Progenitor cell of endocrine pancreas (in vitro differentiated cells): ENCODE measurements around the gene UBE2R2. TPM values are rescaled to one million over a fixed set of nuclear protein-coding genes. Genes with fewer than 3 reads are reported as not detected.

ENCODE experiments used
- DNase-seq: peaks from one replicate; pipeline ENCODE4 v3.0.0; 2021; ENCODE audit warnings: low spot score; ENCODE audit not compliant: unreplicated experiment
- H3K27ac Mint-ChIP-seq: 2 replicates; pipeline ENCODE4 v1.8.0; 2021; ENCODE audit warnings: mild to moderate bottlenecking, moderate library complexity, mixed read lengths
- H3K27me3 Mint-ChIP-seq: 2 replicates; pipeline ENCODE4 v1.8.0; 2021; ENCODE audit warnings: mixed read lengths
- H3K36me3 Mint-ChIP-seq: 2 replicates; pipeline ENCODE4 v1.8.0; 2022; ENCODE audit warnings: mixed read lengths; ENCODE audit not compliant: insufficient read depth
- H3K4me1 Mint-ChIP-seq: 2 replicates; pipeline ENCODE4 v1.8.0; 2021; ENCODE audit warnings: low read depth, mixed read lengths
- H3K4me3 Mint-ChIP-seq: 2 replicates; pipeline ENCODE4 v1.8.0; 2021; ENCODE audit warnings: low read depth, mild to moderate bottlenecking, moderate library complexity, mixed read lengths
- H3K9me3 Mint-ChIP-seq: 2 replicates; pipeline ENCODE4 v1.8.0; 2021; ENCODE audit warnings: low read depth, mixed read lengths
- CTCF ChIP-seq: fragments of 200-600 bp; sonication (generic); IDR thresholded peaks from one replicate; pipeline ENCODE4 v1.5.0; 2021; ENCODE audit warnings: antibody characterized with exemption, mild to moderate bottlenecking; ENCODE audit not compliant: unreplicated experiment
- total RNA-seq: library from RNA; stranded (reverse); gene quantifications from 2 replicates; pipeline ENCODE4 v1.2.1, GENCODE V29; 2021

UBE2R2 gene
- total RNA-seq, 1 donor from 2014 or later: 72.8 TPM

GRCh38 chr9:33850267-33850629 is 33.3 kb downstream of the UBE2R2 start:
- Mint-ChIP-seq H3K4me3 (no peak overlapping the region), H3K9me3 (no peaks in the 10 kb centered on the region)

GRCh38 chr9:33850677-33851076 is 33.7 kb downstream of the UBE2R2 start:
- Mint-ChIP-seq H3K27me3 (no peaks in the 10 kb centered on the region), H3K36me3 (peaks cover 7% of the 10 kb centered on the region), H3K9me3 (no peaks in the 10 kb centered on the region), H3K27ac (peak overlapping the region; percentile 81), H3K4me3 (no peak overlapping the region), H3K4me1 (peaks cover 40% of the 10 kb centered on the region)
- DNase-seq: no peak
- no peak for TF ChIP-seq CTCF

More at GRCh38 chr9:33850267-33850629, 33.3 kb downstream of the UBE2R2 start:
- H3K27ac Mint-ChIP-seq: peak overlapping the region; percentile 90
- DNase-seq: no peak
- TF ChIP-seq CTCF: no peak
- peaks cover 7% of the 10 kb centered on the region for H3K36me3 Mint-ChIP-seq
- no peaks in the 10 kb centered on the region for H3K27me3 Mint-ChIP-seq
- H3K4me1 Mint-ChIP-seq: peaks cover 35% of the 10 kb centered on the region

GRCh38 chr9:33851301-33851700 is 34.3 kb downstream of the UBE2R2 start:
- Mint-ChIP-seq H3K27ac (no peak overlapping the region), H3K4me1 (peaks cover 44% of the 10 kb centered on the region), H3K4me3 (no peak overlapping the region), H3K9me3 (no peaks in the 10 kb centered on the region), H3K27me3 (no peaks in the 10 kb centered on the region), H3K36me3 (peaks cover 6% of the 10 kb centered on the region)
- no peak for TF ChIP-seq CTCF
- no peak for DNase-seq

- Mint-ChIP-seq H3K36me3 (peaks cover 5% of the 10 kb centered on the region), H3K27me3 (no peaks in the 10 kb centered on the region), H3K9me3 (no peaks in the 10 kb centered on the region), H3K27ac (peak overlapping the region; percentile 78), H3K4me1 (peaks cover 48% of the 10 kb centered on the region), H3K4me3 (no peak overlapping the region)
- TF ChIP-seq CTCF: peak; percentile 55
- no peak for DNase-seq
Observed at GRCh38 chr9:33852216-33852826, 35.4 kb downstream of the UBE2R2 start.

- H3K4me3 Mint-ChIP-seq: no peak overlapping the region
Observed at GRCh38 chr9:33856247-33856646, 39.3 kb downstream of the UBE2R2 start.

More at GRCh38 chr9:33856247-33856646, 39.3 kb downstream of the UBE2R2 start:
- Mint-ChIP-seq H3K9me3 (no peaks in the 10 kb centered on the region), H3K27me3 (no peaks in the 10 kb centered on the region), H3K4me1 (peaks cover 34% of the 10 kb centered on the region), H3K36me3 (peaks cover 8% of the 10 kb centered on the region), H3K27ac (no peak overlapping the region)
- no peak for DNase-seq
- TF ChIP-seq CTCF: no peak
